IMR-90 (cell line): Measurements from ENCODE around the gene WDR45B.

Experiments used
- CTCF ChIP-seq: conservative IDR thresholded peaks from 2 replicates; pipeline ENCODE4 v1.5.1; 2012; ENCODE audit warnings: mild to moderate bottlenecking, low read depth, low read length, improper control_type of control experiment
- SMC3 ChIP-seq: fragments of 150-350 bp; IDR thresholded peaks from 2 replicates; pipeline ENCODE4 v1.6.1; 2016; ENCODE audit warnings: low read depth, mild to moderate bottlenecking, antibody characterized with exemption, low read length, moderate library complexity

- TF ChIP-seq CTCF (no peak), SMC3 (no peak)
Observed at GRCh38 chr17:82587234-82588086, 60.8 kb downstream of the WDR45B start.
